MCF 10A (cell line): ENCODE measurements around the gene PPDPF. TPM values are rescaled to one million over a fixed set of nuclear protein-coding genes. Genes with fewer than 3 reads are reported as not detected.

Experiments used
- BruUV-seq: library from RNA; stranded (reverse); fragments of 400-500 nt; replicated peaks from 2 replicates; lab custom pipeline; 2021; lab: Mats Ljungman, UMichigan
- CTCF ChIA-PET: fragments of 300-600 bp; sonication (Branson Sonifier 250); formaldehyde crosslinking; extraction: SDS; loops from one replicate; lab custom pipeline; 2021; ENCODE audit warnings: antibody characterized with exemption, inconsistent platforms; lab: Yijun Ruan, JAX
- POLR2A ChIA-PET: fragments of 300-600, 350-650 bp; sonication (Branson Sonifier 250); formaldehyde crosslinking; extraction: SDS; loops from one replicate; lab custom pipeline; 2020; ENCODE audit warnings: antibody characterized with exemption, inconsistent platforms; lab: Yijun Ruan, JAX
- DNase-seq: peaks from one replicate; pipeline ENCODE4 v3.0.0-alpha.2; 2018; ENCODE audit not compliant: unreplicated experiment
- H3K27ac Mint-ChIP-seq: one replicate; pipeline ENCODE4 v1.8.0; 2022; ENCODE audit warnings: mild to moderate bottlenecking, low read depth, mixed read lengths; ENCODE audit not compliant: unreplicated experiment
- H3K27me3 Mint-ChIP-seq: one replicate; pipeline ENCODE4 v1.8.0; 2022; ENCODE audit warnings: mixed read lengths; ENCODE audit not compliant: insufficient read depth, unreplicated experiment
- H3K36me3 Mint-ChIP-seq: one replicate; pipeline ENCODE4 v1.8.0; 2022; ENCODE audit warnings: mild to moderate bottlenecking, moderate library complexity, mixed read lengths; ENCODE audit not compliant: insufficient read depth, unreplicated experiment
- H3K4me1 Mint-ChIP-seq: one replicate; pipeline ENCODE4 v1.8.0; 2022; ENCODE audit warnings: mixed read lengths; ENCODE audit not compliant: insufficient read depth, unreplicated experiment
- H3K4me3 Mint-ChIP-seq: one replicate; pipeline ENCODE4 v1.8.0; 2022; ENCODE audit warnings: mild to moderate bottlenecking, moderate library complexity, mixed read lengths; ENCODE audit not compliant: unreplicated experiment
- H3K9me3 Mint-ChIP-seq: one replicate; pipeline ENCODE4 v1.8.0; 2022; ENCODE audit warnings: mixed read lengths; ENCODE audit not compliant: unreplicated experiment
- intact Hi-C: fragments of 100-400 bp; cut with micrococcal nuclease; formaldehyde crosslinking; loops from 2 replicates; pipeline ENCODE4 v1.14.1; 2022
- total RNA-seq: library from RNA; stranded (reverse); gene quantifications from 2 replicates; pipeline ENCODE4 v1.2.3, GENCODE V29; 2022
- TF ChIP-seq, protein P1 (sequence below): fragments of 200-600 bp; IDR thresholded peaks from one replicate; pipeline ENCODE4 v1.8.0; 2022; ENCODE audit warnings: antibody characterized with exemption, mild to moderate bottlenecking; ENCODE audit not compliant: unreplicated experiment

Gene PPDPF
- total RNA-seq, 1 experiment from 2014 or later: 315 TPM

DNA sequence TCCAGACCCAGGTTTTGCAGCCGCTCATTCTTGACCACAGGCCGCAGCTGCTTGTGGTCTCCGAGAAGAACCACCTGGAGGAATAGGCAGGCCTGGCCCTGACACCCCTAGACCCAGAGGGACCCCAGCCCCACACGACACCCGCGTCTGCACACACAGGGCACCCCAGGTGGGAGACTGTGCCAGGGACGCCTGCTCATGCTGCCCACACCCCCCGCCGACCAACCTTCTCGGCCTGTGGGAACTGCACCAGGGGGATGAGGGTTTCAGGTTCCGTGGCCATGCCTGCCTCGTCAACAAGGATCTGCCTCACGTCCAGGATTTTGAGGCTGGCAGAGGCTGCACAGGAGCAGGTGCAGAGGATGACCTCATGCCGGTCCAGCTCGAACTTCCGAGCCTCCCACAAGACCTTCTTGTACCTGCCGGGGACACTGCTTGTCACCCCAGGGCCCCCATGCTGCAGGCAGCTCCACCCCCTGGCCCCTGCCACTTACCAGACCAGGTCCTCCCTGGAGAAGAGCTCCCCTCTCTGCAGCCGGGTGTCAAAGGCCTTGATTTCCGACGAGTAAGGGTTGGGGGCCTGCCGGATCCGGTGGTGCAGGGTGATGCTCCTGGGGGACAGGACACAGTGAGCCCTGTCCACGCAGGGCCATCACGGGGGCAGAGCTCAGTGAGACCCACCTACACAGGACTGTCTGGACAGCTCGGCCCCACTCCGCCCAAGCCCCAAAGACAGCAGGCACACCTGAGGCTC, 40.5 kb downstream of the PPDPF start:
- intact Hi-C loops: no loop called here
- DNase-seq: no peak
- ChIA-PET CTCF (interaction anchor here (0.7 kb wide), 1 partner anchor 13 kb away, joined by 3 read pairs; no protein-coding TSS in a partner anchor), POLR2A (interaction anchor here (0.6 kb wide), 1 partner anchor 305 kb away, joined by 3 read pairs; no protein-coding TSS in a partner anchor)
- H3K4me3 Mint-ChIP-seq: no peak overlapping the region
- BruUV-seq: no TSS peak
- no peaks in the 10 kb centered on the region for H3K4me1 Mint-ChIP-seq
- TF ChIP-seq, protein P1, sequence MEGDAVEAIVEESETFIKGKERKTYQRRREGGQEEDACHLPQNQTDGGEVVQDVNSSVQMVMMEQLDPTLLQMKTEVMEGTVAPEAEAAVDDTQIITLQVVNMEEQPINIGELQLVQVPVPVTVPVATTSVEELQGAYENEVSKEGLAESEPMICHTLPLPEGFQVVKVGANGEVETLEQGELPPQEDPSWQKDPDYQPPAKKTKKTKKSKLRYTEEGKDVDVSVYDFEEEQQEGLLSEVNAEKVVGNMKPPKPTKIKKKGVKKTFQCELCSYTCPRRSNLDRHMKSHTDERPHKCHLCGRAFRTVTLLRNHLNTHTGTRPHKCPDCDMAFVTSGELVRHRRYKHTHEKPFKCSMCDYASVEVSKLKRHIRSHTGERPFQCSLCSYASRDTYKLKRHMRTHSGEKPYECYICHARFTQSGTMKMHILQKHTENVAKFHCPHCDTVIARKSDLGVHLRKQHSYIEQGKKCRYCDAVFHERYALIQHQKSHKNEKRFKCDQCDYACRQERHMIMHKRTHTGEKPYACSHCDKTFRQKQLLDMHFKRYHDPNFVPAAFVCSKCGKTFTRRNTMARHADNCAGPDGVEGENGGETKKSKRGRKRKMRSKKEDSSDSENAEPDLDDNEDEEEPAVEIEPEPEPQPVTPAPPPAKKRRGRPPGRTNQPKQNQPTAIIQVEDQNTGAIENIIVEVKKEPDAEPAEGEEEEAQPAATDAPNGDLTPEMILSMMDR: no peak
- no peaks in the 10 kb centered on the region for H3K27me3 Mint-ChIP-seq
- H3K36me3 Mint-ChIP-seq: no peaks in the 10 kb centered on the region
- H3K27ac Mint-ChIP-seq: no peak overlapping the region
- H3K9me3 Mint-ChIP-seq: no peaks in the 10 kb centered on the region

GRCh38 chr20:63561624-63562396, 41.2 kb downstream of the PPDPF start:
- no peaks in the 10 kb centered on the region for H3K4me1 Mint-ChIP-seq
- H3K27me3 Mint-ChIP-seq: no peaks in the 10 kb centered on the region
- no TSS peak for BruUV-seq
- TF ChIP-seq, protein P1: no peak
- H3K4me3 Mint-ChIP-seq: no peak overlapping the region
- ChIA-PET POLR2A (no interaction called here), CTCF (interaction anchor here (0.5 to 0.8 kb wide), 2 partner anchors 16 to 24 kb away, joined by 3 to 4 read pairs; no protein-coding TSS in a partner anchor)
- no peak overlapping the region for H3K27ac Mint-ChIP-seq
- H3K36me3 Mint-ChIP-seq: no peaks in the 10 kb centered on the region
- no peak for DNase-seq
- intact Hi-C loops: no loop called here
- no peaks in the 10 kb centered on the region for H3K9me3 Mint-ChIP-seq

- POLR2A ChIA-PET: interaction anchor here (1.5 kb wide), 1 partner anchor 11 kb away, joined by 5 read pairs; the partner anchor contains the start of gene HELZ2
- H3K9me3 Mint-ChIP-seq: no peaks in the 10 kb centered on the region
- no peak overlapping the region for H3K4me3 Mint-ChIP-seq
- TF ChIP-seq, protein P1: no peak
- BruUV-seq: no TSS peak
- intact Hi-C loops: no loop called here
- no peak overlapping the region for H3K27ac Mint-ChIP-seq
- no peak for DNase-seq
- H3K4me1 Mint-ChIP-seq: no peaks in the 10 kb centered on the region
- H3K36me3 Mint-ChIP-seq: no peaks in the 10 kb centered on the region
- H3K27me3 Mint-ChIP-seq: no peaks in the 10 kb centered on the region
- CTCF ChIA-PET: interaction anchor here (0.8 kb wide), 1 partner anchor 25 kb away, joined by 3 read pairs; no protein-coding TSS in a partner anchor
Observed at GRCh38 chr20:63562461-63563224, 42.1 kb downstream of the PPDPF start.
